PFSK-1 (cell line): ENCODE measurements around the gene GSTA2.

Experiments used
- POLR2AphosphoS5 ChIP-seq: IDR thresholded peaks from 2 replicates; pipeline ENCODE4 v1.6.1; 2012; ENCODE audit warnings: low read depth, mild to moderate bottlenecking, control low read depth, low read length, moderate library complexity
- TAF1 ChIP-seq: IDR thresholded peaks from 2 replicates; pipeline ENCODE4 v1.6.1; 2012; ENCODE audit warnings: low read length, control low read depth, borderline replicate concordance; ENCODE audit not compliant: insufficient read depth

GRCh38 chr6:52808660-52809059 lies 45.4 kb upstream of the GSTA2 start:
- TF ChIP-seq POLR2AphosphoS5, result no peak
- no peak for TF ChIP-seq TAF1
